Measurements from ENCODE around the gene SVBP.

SVBP gene

DNA sequence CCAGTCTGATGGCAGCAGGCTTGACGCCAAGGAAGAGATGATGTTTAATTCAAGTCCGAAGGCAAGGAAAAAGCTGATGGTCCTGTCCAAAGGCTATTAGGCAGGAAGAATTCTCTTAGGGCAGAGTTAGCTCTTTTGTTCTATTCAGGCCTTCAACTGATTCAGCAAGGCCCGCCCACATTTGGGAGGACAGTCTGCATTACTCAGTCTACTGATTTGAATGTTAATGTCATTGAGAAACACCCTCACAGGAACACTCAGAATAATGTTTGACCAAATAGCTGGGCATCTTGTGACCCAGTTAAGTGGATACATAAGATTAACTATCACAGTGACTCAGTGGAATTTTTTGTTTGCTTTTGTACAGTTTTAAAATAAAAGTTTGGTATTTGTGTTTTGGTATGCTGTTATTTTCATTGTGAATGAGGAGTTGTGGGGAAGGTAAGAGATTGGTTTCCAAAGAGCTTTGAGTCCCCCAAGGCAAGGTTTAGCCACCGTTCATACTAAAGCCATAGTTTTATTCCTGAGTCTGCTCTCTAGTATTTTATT, 27.5 kb upstream of the SVBP start:
- TF ChIP-seq, protein P1, sequence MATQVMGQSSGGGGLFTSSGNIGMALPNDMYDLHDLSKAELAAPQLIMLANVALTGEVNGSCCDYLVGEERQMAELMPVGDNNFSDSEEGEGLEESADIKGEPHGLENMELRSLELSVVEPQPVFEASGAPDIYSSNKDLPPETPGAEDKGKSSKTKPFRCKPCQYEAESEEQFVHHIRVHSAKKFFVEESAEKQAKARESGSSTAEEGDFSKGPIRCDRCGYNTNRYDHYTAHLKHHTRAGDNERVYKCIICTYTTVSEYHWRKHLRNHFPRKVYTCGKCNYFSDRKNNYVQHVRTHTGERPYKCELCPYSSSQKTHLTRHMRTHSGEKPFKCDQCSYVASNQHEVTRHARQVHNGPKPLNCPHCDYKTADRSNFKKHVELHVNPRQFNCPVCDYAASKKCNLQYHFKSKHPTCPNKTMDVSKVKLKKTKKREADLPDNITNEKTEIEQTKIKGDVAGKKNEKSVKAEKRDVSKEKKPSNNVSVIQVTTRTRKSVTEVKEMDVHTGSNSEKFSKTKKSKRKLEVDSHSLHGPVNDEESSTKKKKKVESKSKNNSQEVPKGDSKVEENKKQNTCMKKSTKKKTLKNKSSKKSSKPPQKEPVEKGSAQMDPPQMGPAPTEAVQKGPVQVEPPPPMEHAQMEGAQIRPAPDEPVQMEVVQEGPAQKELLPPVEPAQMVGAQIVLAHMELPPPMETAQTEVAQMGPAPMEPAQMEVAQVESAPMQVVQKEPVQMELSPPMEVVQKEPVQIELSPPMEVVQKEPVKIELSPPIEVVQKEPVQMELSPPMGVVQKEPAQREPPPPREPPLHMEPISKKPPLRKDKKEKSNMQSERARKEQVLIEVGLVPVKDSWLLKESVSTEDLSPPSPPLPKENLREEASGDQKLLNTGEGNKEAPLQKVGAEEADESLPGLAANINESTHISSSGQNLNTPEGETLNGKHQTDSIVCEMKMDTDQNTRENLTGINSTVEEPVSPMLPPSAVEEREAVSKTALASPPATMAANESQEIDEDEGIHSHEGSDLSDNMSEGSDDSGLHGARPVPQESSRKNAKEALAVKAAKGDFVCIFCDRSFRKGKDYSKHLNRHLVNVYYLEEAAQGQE (IDR thresholded peaks at IDR 0.05; ENCODE audit: insufficient read depth in 1 of 2, low read depth in 2 of 2, low read length in 2 of 2): no peak
- TF ChIP-seq SIN3A (IDR thresholded peaks at IDR 0.05; ENCODE audit: borderline replicate concordance, insufficient read depth, low read length) (no peak), POLR2AphosphoS5 (IDR thresholded peaks at IDR 0.05; ENCODE audit: low read depth, low read length) (no peak), TAF1 (IDR thresholded peaks at IDR 0.05; ENCODE audit: borderline replicate concordance, insufficient read depth, low read length) (no peak), FOXP2 (optimal IDR thresholded peaks at IDR 0.05; ENCODE audit: borderline replicate concordance, extremely low read depth, extremely low read length, insufficient read depth) (no peak)

DNA sequence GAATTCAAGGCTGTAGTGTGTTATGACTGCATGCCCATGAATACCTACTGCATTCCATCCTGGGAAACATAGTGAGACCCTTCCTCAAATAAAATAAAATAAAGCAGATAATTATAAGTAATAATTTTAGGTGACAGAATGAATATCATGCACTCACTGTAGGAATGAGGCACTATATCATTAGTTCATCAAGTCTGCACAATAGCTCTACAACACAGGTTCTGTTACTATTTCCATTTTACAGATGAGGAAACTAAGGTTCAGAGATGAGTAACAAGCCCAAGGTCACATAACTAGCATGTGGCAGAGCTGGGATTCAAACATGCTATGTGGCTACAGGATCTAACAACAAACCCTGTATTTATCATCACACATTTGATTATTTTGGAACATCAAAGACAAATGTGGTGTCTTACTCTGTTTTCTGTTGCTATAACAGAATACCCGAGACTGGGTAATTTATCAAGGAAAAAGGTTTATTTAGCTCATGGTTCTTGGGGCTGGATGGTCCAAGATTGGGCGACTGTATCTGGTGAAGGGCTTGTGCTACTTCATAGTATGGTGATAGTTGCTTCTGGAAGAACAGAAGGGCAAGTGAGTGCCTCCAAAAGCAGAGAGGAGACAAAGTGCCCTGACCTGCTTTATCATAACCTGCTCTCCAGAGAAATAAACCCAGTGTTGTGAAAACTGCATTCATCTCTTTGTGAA, 24.4 kb upstream of the SVBP start:
- TF ChIP-seq SIN3A (IDR thresholded peaks at IDR 0.05; ENCODE audit: borderline replicate concordance, insufficient read depth, low read length): no peak
- TF ChIP-seq POLR2AphosphoS5 (IDR thresholded peaks at IDR 0.05; ENCODE audit: low read depth, low read length): no peak
- no peak for TF ChIP-seq FOXP2 (optimal IDR thresholded peaks at IDR 0.05; ENCODE audit: borderline replicate concordance, extremely low read depth, extremely low read length, insufficient read depth)
- no peak for TF ChIP-seq TAF1 (IDR thresholded peaks at IDR 0.05; ENCODE audit: borderline replicate concordance, insufficient read depth, low read length)
- TF ChIP-seq, protein P1 (IDR thresholded peaks at IDR 0.05; ENCODE audit: insufficient read depth in 1 of 2, low read depth in 2 of 2, low read length in 2 of 2): no peak

DNA sequence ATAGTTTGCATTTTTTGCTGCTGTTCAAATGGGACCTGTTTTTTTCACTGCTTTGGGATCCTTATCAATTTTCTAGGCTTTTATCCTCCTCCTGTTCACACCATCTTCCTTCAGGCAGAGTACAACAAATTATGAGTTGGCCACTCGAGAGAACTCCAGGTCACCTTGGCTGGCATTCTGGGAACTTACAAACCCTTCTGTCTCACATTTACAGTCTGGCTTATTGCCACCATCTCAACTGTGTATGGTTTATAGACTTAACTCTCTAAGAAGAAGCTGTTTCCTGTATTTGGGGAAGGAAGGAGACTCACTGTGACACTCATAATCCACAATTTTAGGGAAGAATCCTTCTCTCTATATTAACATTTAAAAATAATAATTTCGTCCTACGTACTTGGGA, 23.8 kb upstream of the SVBP start:
- TF ChIP-seq TAF1 (IDR thresholded peaks at IDR 0.05; ENCODE audit: borderline replicate concordance, insufficient read depth, low read length): no peak
- TF ChIP-seq SIN3A (IDR thresholded peaks at IDR 0.05; ENCODE audit: borderline replicate concordance, insufficient read depth, low read length): no peak
- TF ChIP-seq, protein P1 (IDR thresholded peaks at IDR 0.05; ENCODE audit: insufficient read depth in 1 of 2, low read depth in 2 of 2, low read length in 2 of 2): no peak
- no peak for TF ChIP-seq FOXP2 (optimal IDR thresholded peaks at IDR 0.05; ENCODE audit: borderline replicate concordance, extremely low read depth, extremely low read length, insufficient read depth)
- TF ChIP-seq POLR2AphosphoS5 (IDR thresholded peaks at IDR 0.05; ENCODE audit: low read depth, low read length): no peak

DNA sequence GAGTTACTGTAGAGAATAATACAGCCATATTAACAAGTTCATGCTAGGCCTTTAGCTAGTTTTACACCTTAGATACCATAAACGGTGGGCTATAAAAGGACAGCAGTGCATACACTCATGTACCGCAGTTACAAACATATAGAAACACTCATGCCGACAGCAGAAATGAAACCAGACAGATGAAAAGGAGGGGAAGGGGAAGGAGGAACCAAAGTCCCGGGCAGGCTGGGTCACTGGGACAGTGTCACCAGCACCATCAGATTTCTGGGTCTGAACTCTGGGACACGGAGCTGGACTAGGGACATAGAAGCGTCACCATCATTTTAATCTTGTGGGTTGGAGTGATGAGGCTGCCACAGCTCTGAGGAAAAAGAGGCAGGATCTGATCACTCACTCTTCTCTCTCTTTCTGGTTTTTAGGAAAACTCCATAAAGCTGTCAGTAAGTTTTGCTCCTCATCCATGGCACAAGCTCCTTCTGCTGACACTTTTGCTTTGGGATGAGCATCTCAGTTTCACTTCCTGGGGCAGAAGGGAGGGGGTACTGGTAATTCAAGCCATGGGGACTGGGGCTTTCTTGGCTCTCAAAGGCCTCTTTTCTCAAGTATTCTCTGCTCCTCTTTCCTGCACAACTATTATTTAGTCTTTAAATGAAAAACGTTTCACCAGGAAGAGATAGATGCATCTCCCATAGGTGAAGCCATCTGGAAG, 21.4 kb upstream of the SVBP start:
- no peak for TF ChIP-seq FOXP2 (optimal IDR thresholded peaks at IDR 0.05; ENCODE audit: borderline replicate concordance, extremely low read depth, extremely low read length, insufficient read depth)
- TF ChIP-seq, protein P1 (IDR thresholded peaks at IDR 0.05; ENCODE audit: insufficient read depth in 1 of 2, low read depth in 2 of 2, low read length in 2 of 2): no peak
- TF ChIP-seq SIN3A (IDR thresholded peaks at IDR 0.05; ENCODE audit: borderline replicate concordance, insufficient read depth, low read length): no peak
- no peak for TF ChIP-seq POLR2AphosphoS5 (IDR thresholded peaks at IDR 0.05; ENCODE audit: low read depth, low read length)
- TF ChIP-seq TAF1 (IDR thresholded peaks at IDR 0.05; ENCODE audit: borderline replicate concordance, insufficient read depth, low read length): no peak
